Liver (tissue), 9 donors: Measurements from ENCODE around the gene MMP21. TPM values are rescaled to one million over a fixed set of nuclear protein-coding genes. Genes with fewer than 3 reads are reported as not detected.

Experiments
- DNase-seq: peaks from one replicate; pipeline ENCODE4 v3.0.0-alpha.2; 2017; ENCODE audit warnings: low spot score
- H3K27ac ChIP-seq, 2 donors: one replicate each; pipeline ENCODE4 v1.7.0; 2013; ENCODE audit warnings: inconsistent platforms in 2 of 2, low read length in 2 of 2, control low read depth in 1 of 2, low read depth in 1 of 2, mild to moderate bottlenecking in 1 of 2
- H3K27me3 ChIP-seq, 4 donors: one replicate each; pipeline versions ENCODE4 v1.6.1 to v1.7.0; 2013; ENCODE audit warnings: low read length in 3 of 4, inconsistent platforms in 1 of 4, mild to moderate bottlenecking in 1 of 4, moderate library complexity in 1 of 4; ENCODE audit not compliant: control insufficient read depth in 4 of 4, insufficient read depth in 4 of 4
- H3K36me3 ChIP-seq, 4 donors: one replicate each; pipeline versions ENCODE4 v1.6.1 to v1.7.0; 2013; ENCODE audit warnings: low read length in 3 of 4, mild to moderate bottlenecking in 3 of 4, low read depth in 1 of 4, moderate library complexity in 1 of 4; ENCODE audit not compliant: control insufficient read depth in 4 of 4, insufficient read depth in 3 of 4
- H3K4me1 ChIP-seq, 4 donors: one replicate each; pipeline versions ENCODE4 v1.6.1 to v1.7.0; 2013; ENCODE audit warnings: low read length in 3 of 4, mild to moderate bottlenecking in 3 of 4, moderate library complexity in 1 of 4; ENCODE audit not compliant: control insufficient read depth in 4 of 4, insufficient read depth in 4 of 4
- H3K4me3 ChIP-seq, 3 donors: one replicate each; pipeline versions ENCODE4 v1.6.1 to v1.7.0; 2013; ENCODE audit warnings: low read length in 3 of 3, control low read depth in 1 of 3, low read depth in 1 of 3, mild to moderate bottlenecking in 1 of 3
- H3K9ac ChIP-seq, 2 donors: one replicate each; pipeline ENCODE4 v1.7.0; 2013; ENCODE audit warnings: low read length in 2 of 2, mild to moderate bottlenecking in 2 of 2, moderate library complexity in 2 of 2, control low read depth in 1 of 2, low read depth in 1 of 2
- H3K9me3 ChIP-seq, 4 donors: one replicate each; pipeline versions ENCODE4 v1.6.1 to v1.7.0; 2013; ENCODE audit warnings: low read length in 3 of 4; ENCODE audit not compliant: control insufficient read depth in 4 of 4
- EGR1 ChIP-seq, 2 donors: IDR thresholded peaks; 2 replicates each; pipeline ENCODE4 v1.6.1; 2016 to 2018; ENCODE audit warnings: antibody characterized with exemption in 2 of 2, low read depth in 2 of 2
- FOXA1 ChIP-seq: IDR thresholded peaks from 2 replicates; pipeline ENCODE4 v1.6.1; 2016; ENCODE audit warnings: antibody characterized with exemption
- FOXA2 ChIP-seq: IDR thresholded peaks from 2 replicates; pipeline ENCODE4 v1.6.1; 2016; ENCODE audit warnings: antibody characterized with exemption
- GABPA ChIP-seq, 2 donors: IDR thresholded peaks in 1 of 2; conservative IDR thresholded peaks in 1 of 2; 2 replicates each; pipeline ENCODE4 v1.6.1; 2016; ENCODE audit warnings: antibody characterized with exemption in 2 of 2, mild to moderate bottlenecking in 1 of 2, moderate library complexity in 1 of 2
- HNF4A ChIP-seq, 2 donors: conservative IDR thresholded peaks; 2 replicates each; pipeline ENCODE4 v1.6.1; 2016; ENCODE audit warnings: antibody characterized with exemption in 2 of 2, mild to moderate bottlenecking in 2 of 2
- HNF4G ChIP-seq: IDR thresholded peaks from 2 replicates; pipeline ENCODE4 v1.6.1; 2016; ENCODE audit warnings: antibody characterized with exemption
- JUND ChIP-seq, 2 donors: IDR thresholded peaks; 2 replicates each; pipeline ENCODE4 v1.6.1; 2016; ENCODE audit warnings: antibody characterized with exemption in 2 of 2
- NR2F2 ChIP-seq: IDR thresholded peaks from 2 replicates; pipeline ENCODE4 v1.6.1; 2016; ENCODE audit warnings: antibody characterized with exemption
- RAD21 ChIP-seq, 2 donors: IDR thresholded peaks; 2 replicates each; pipeline ENCODE4 v1.6.1; 2016; ENCODE audit warnings: antibody characterized with exemption in 2 of 2, mild to moderate bottlenecking in 2 of 2
- RXRA ChIP-seq, 2 donors: IDR thresholded peaks; 2 replicates each; pipeline ENCODE4 v1.6.1; 2017 to 2018; ENCODE audit warnings: antibody characterized with exemption in 2 of 2, mild to moderate bottlenecking in 1 of 2
- SP1 ChIP-seq: IDR thresholded peaks from 2 replicates; pipeline ENCODE4 v1.6.1; 2018; ENCODE audit warnings: antibody characterized with exemption, mild to moderate bottlenecking
- TAF1 ChIP-seq: conservative IDR thresholded peaks from 2 replicates; pipeline ENCODE4 v1.6.1; 2016; ENCODE audit warnings: antibody characterized with exemption, mild to moderate bottlenecking
- YY1 ChIP-seq: IDR thresholded peaks from 2 replicates; pipeline ENCODE4 v1.6.1; 2016; ENCODE audit warnings: antibody characterized with exemption, mild to moderate bottlenecking
- WGBS: extraction: QIAGEN DNeasy Blood & Tissue Kit; methylation state at CpG from one replicate; pipeline ENCODE4 v1.1.7; 2013; 5-methylcytosine and 5-hydroxymethylcytosine counted together
- polyA plus RNA-seq, 2 donors: library from polyadenylated mRNA; stranded (reverse) in 1 of 2; unstranded in 1 of 2; fragments of 200-250 nt in 1 of 2; fragments of >200 nt in 1 of 2; fragmentation: Nextera tagmentation in 1 of 2; extraction: Ambion mirVana in 1 of 2; gene quantifications; one replicate each; pipeline versions ENCODE4 v1.2.1 to v1.2.3, GENCODE V29; 2013 to 2015
- total RNA-seq, 2 donors: library from RNA; depleted of rRNA; stranded (reverse); fragments of >200 nt; gene quantifications; one replicate each; pipeline ENCODE4 v1.2.3, GENCODE V29; 2014
- TF ChIP-seq, protein P1 (sequence below): IDR thresholded peaks from 2 replicates; pipeline ENCODE4 v1.6.1; 2016; ENCODE audit warnings: antibody characterized with exemption
- TF ChIP-seq, protein P2 (sequence below): fragments of 150-350 bp; IDR thresholded peaks from 2 replicates; pipeline ENCODE4 v1.5.1; 2017; ENCODE audit warnings: improper control_type of control experiment, low read depth, low read length; ENCODE audit not compliant: missing input control
- TF ChIP-seq, protein P3 (sequence below): IDR thresholded peaks from 2 replicates; pipeline ENCODE4 v1.6.1; 2016; ENCODE audit warnings: antibody characterized with exemption
- TF ChIP-seq, protein P4 (sequence below): IDR thresholded peaks from 2 replicates; pipeline ENCODE4 v1.6.1; 2016; ENCODE audit warnings: antibody characterized with exemption
- TF ChIP-seq, protein P5 (sequence below): IDR thresholded peaks from 2 replicates; pipeline ENCODE4 v1.6.1; 2016; ENCODE audit warnings: antibody characterized with exemption, mild to moderate bottlenecking
- donor health status: healthy.
- donor health status: healthy.
- donor health status: healthy.
- donor health status: healthy.
- donor health status: healthy.

The MMP21 gene
- total and polyA plus RNA-seq, 4 donors, result 0.03 to 0.37 (median 0.17) TPM; not detected in 1

DNA sequence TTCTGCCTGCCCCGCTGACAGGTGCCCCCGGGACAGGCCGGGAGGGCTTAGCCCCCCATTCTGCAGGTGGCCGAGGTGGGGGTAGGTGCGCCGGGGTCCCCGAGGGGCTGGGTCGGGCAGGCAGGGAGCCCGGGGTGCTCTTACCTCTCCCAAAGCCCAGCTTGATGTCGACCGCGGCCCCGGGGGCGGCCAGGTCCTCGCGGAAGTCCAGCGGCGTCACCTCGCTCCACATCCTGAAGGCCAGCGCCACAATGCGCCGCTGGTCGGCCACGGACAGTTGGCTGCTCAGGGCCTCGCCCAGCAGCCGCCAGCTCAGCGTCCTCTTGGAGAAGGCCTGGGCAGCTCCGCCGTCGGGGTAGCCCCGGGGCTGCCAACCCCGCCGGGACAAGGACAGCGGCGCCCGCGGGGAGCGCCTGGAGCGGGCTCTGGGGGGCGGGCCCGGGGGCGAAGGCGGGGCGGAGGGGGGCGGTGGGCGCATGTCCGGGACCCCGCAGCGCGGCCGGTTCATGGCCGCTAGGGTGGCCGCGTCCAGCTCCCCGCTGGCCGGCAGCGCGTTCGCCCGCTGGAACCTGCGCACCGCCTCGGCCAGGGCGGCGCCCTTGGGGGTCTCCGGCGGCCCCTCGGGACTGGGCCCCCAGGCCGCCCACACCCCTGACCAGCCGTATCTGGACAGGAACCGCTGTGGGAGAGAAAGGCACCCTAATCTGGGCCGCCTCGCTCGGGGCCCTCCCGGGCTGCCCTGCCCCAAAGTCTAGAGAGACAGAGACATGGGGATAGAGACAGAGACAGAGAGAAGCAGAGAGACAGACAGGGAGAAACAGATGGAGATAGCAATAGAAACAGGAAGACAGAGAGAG, 1.7 kb downstream of the MMP21 start:
- Histone ChIP-seq H3K27ac (no peak overlapping the region), H3K9ac (no peak overlapping the region), H3K27me3 (no peaks in the 10 kb centered on the region), H3K4me1 (no peaks in the 10 kb centered on the region), H3K9me3 (no peaks in the 10 kb centered on the region), H3K36me3 (no peaks in the 10 kb centered on the region), H3K4me3 (no peak overlapping the region)
- no peak for DNase-seq
- 75% methylated on average over 75 of the region's 75 CpGs for WGBS
- TF ChIP-seq TAF1 (no peak), SP1 (no peak), RAD21 (IDR thresholded peaks at IDR 0.05) (no peak), HNF4G (no peak), RXRA (IDR thresholded peaks at IDR 0.05) (no peak), FOXA1 (no peak), FOXA2 (no peak), HNF4A (conservative IDR thresholded peaks at IDR 0.05) (no peak), NR2F2 (no peak), YY1 (no peak), JUND (IDR thresholded peaks at IDR 0.05) (no peak), GABPA (IDR thresholded peaks at IDR 0.05 in 1 of 2, conservative IDR thresholded peaks at IDR 0.05 in 1 of 2) (no peak), EGR1 (IDR thresholded peaks at IDR 0.05; ENCODE audit: low read depth in 2 of 2) (no peak)
- TF ChIP-seq, protein P1, sequence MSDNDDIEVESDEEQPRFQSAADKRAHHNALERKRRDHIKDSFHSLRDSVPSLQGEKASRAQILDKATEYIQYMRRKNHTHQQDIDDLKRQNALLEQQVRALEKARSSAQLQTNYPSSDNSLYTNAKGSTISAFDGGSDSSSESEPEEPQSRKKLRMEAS, result no peak
- TF ChIP-seq, protein P2, sequence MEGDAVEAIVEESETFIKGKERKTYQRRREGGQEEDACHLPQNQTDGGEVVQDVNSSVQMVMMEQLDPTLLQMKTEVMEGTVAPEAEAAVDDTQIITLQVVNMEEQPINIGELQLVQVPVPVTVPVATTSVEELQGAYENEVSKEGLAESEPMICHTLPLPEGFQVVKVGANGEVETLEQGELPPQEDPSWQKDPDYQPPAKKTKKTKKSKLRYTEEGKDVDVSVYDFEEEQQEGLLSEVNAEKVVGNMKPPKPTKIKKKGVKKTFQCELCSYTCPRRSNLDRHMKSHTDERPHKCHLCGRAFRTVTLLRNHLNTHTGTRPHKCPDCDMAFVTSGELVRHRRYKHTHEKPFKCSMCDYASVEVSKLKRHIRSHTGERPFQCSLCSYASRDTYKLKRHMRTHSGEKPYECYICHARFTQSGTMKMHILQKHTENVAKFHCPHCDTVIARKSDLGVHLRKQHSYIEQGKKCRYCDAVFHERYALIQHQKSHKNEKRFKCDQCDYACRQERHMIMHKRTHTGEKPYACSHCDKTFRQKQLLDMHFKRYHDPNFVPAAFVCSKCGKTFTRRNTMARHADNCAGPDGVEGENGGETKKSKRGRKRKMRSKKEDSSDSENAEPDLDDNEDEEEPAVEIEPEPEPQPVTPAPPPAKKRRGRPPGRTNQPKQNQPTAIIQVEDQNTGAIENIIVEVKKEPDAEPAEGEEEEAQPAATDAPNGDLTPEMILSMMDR, result no peak
- TF ChIP-seq, protein P3, sequence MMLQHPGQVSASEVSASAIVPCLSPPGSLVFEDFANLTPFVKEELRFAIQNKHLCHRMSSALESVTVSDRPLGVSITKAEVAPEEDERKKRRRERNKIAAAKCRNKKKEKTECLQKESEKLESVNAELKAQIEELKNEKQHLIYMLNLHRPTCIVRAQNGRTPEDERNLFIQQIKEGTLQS, result no peak
- TF ChIP-seq, protein P4, sequence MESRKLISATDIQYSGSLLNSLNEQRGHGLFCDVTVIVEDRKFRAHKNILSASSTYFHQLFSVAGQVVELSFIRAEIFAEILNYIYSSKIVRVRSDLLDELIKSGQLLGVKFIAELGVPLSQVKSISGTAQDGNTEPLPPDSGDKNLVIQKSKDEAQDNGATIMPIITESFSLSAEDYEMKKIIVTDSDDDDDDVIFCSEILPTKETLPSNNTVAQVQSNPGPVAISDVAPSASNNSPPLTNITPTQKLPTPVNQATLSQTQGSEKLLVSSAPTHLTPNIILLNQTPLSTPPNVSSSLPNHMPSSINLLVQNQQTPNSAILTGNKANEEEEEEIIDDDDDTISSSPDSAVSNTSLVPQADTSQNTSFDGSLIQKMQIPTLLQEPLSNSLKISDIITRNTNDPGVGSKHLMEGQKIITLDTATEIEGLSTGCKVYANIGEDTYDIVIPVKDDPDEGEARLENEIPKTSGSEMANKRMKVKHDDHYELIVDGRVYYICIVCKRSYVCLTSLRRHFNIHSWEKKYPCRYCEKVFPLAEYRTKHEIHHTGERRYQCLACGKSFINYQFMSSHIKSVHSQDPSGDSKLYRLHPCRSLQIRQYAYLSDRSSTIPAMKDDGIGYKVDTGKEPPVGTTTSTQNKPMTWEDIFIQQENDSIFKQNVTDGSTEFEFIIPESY, result no peak
- TF ChIP-seq, protein P5, sequence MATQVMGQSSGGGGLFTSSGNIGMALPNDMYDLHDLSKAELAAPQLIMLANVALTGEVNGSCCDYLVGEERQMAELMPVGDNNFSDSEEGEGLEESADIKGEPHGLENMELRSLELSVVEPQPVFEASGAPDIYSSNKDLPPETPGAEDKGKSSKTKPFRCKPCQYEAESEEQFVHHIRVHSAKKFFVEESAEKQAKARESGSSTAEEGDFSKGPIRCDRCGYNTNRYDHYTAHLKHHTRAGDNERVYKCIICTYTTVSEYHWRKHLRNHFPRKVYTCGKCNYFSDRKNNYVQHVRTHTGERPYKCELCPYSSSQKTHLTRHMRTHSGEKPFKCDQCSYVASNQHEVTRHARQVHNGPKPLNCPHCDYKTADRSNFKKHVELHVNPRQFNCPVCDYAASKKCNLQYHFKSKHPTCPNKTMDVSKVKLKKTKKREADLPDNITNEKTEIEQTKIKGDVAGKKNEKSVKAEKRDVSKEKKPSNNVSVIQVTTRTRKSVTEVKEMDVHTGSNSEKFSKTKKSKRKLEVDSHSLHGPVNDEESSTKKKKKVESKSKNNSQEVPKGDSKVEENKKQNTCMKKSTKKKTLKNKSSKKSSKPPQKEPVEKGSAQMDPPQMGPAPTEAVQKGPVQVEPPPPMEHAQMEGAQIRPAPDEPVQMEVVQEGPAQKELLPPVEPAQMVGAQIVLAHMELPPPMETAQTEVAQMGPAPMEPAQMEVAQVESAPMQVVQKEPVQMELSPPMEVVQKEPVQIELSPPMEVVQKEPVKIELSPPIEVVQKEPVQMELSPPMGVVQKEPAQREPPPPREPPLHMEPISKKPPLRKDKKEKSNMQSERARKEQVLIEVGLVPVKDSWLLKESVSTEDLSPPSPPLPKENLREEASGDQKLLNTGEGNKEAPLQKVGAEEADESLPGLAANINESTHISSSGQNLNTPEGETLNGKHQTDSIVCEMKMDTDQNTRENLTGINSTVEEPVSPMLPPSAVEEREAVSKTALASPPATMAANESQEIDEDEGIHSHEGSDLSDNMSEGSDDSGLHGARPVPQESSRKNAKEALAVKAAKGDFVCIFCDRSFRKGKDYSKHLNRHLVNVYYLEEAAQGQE, result no peak
